ENCODE measurements around the gene PRM2.

The PRM2 gene

DNA sequence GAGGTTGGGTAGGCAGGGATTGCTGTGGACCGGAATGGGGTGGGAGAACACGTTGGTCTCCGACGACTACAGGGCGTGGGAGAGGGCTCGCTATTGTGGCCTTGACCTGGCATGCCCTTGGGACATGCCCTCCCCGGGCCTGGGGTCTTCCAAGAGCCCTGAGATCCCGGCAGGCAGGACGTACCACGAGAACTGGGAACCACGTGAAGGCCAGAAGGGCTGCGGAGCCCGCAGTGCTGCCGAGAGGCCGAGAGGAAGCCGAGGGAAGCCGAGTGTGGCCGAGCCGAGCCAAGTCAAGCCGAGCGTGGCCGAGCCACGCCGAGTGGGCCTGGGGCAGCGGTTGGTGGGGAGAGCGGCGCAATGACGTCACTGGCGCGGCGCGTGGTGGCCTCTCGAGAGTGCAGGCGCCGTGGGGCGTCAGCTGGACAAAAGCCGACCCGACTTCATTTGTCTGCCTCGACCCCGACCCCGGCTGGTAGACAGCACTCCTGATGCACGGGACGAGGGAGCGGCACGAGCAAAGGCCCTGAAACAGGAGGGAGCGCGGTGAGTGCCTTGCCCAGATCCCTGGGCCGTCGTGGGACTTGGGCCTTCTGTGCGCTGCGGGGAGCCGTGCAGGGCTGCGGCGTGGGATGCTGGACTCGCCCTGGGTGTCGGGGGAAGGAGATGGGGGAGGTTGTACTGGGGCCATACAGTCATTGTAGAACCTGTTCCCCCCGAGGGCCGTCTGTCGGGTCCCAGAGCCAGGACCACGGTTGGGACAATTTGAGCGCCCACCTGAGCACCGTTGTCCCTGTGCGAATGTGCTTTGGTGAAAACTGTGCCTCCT is 26.8 kb downstream of the PRM2 start:
- DNase-seq (ENCODE audit: low read depth in 1 of 2, low spot score in 1 of 2): no peak
- Histone ChIP-seq H3K27ac (replicated peaks) (no peak overlapping the region), H3K27me3 (ENCODE audit: insufficient read depth, poor library complexity, severe bottlenecking) (no peaks in the 10 kb centered on the region), H3K4me3 (replicated peaks; ENCODE audit: insufficient read depth, low read length) (no peak overlapping the region)
- TF ChIP-seq, protein P1, sequence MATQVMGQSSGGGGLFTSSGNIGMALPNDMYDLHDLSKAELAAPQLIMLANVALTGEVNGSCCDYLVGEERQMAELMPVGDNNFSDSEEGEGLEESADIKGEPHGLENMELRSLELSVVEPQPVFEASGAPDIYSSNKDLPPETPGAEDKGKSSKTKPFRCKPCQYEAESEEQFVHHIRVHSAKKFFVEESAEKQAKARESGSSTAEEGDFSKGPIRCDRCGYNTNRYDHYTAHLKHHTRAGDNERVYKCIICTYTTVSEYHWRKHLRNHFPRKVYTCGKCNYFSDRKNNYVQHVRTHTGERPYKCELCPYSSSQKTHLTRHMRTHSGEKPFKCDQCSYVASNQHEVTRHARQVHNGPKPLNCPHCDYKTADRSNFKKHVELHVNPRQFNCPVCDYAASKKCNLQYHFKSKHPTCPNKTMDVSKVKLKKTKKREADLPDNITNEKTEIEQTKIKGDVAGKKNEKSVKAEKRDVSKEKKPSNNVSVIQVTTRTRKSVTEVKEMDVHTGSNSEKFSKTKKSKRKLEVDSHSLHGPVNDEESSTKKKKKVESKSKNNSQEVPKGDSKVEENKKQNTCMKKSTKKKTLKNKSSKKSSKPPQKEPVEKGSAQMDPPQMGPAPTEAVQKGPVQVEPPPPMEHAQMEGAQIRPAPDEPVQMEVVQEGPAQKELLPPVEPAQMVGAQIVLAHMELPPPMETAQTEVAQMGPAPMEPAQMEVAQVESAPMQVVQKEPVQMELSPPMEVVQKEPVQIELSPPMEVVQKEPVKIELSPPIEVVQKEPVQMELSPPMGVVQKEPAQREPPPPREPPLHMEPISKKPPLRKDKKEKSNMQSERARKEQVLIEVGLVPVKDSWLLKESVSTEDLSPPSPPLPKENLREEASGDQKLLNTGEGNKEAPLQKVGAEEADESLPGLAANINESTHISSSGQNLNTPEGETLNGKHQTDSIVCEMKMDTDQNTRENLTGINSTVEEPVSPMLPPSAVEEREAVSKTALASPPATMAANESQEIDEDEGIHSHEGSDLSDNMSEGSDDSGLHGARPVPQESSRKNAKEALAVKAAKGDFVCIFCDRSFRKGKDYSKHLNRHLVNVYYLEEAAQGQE (IDR thresholded peaks at IDR 0.05; ENCODE audit: insufficient replicate concordance, low read depth): no peak
- TF ChIP-seq SPI1 (IDR thresholded peaks at IDR 0.05; ENCODE audit: borderline replicate concordance, low read depth) (no peak), POLR2AphosphoS5 (IDR thresholded peaks at IDR 0.05; ENCODE audit: low read depth) (no peak), GABPA (IDR thresholded peaks at IDR 0.05; ENCODE audit: low read depth) (no peak)
- TF ChIP-seq, protein P2, sequence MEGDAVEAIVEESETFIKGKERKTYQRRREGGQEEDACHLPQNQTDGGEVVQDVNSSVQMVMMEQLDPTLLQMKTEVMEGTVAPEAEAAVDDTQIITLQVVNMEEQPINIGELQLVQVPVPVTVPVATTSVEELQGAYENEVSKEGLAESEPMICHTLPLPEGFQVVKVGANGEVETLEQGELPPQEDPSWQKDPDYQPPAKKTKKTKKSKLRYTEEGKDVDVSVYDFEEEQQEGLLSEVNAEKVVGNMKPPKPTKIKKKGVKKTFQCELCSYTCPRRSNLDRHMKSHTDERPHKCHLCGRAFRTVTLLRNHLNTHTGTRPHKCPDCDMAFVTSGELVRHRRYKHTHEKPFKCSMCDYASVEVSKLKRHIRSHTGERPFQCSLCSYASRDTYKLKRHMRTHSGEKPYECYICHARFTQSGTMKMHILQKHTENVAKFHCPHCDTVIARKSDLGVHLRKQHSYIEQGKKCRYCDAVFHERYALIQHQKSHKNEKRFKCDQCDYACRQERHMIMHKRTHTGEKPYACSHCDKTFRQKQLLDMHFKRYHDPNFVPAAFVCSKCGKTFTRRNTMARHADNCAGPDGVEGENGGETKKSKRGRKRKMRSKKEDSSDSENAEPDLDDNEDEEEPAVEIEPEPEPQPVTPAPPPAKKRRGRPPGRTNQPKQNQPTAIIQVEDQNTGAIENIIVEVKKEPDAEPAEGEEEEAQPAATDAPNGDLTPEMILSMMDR (IDR thresholded peaks at IDR 0.05; ENCODE audit: insufficient read depth, low read length): no peak

DNA sequence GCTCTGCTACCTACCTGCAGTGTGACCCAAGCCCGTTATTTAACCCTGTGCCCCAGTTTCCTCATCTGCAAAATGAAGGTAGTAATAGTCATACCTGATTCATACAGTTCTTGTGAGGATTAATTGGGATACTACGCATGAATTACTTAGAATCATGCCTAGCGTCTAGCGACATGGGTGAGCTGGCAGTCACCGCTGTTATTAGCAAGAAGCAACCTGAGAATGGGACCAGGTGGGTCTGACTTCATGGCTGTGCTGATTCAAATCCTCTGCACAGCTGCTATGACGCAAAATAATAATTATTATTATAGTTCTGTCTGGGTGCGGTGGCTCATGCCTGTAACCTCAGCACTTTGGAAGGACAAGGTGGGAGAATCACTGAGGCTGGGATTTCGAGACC is 28.1 kb downstream of the PRM2 start:
- Histone ChIP-seq H3K4me3 (replicated peaks; ENCODE audit: insufficient read depth, low read length) (no peak overlapping the region), H3K27me3 (ENCODE audit: insufficient read depth, poor library complexity, severe bottlenecking) (no peaks in the 10 kb centered on the region), H3K27ac (replicated peaks) (no peak overlapping the region)
- TF ChIP-seq POLR2AphosphoS5 (IDR thresholded peaks at IDR 0.05; ENCODE audit: low read depth): no peak
- TF ChIP-seq SPI1 (IDR thresholded peaks at IDR 0.05; ENCODE audit: borderline replicate concordance, low read depth): no peak
- TF ChIP-seq, protein P1 (IDR thresholded peaks at IDR 0.05; ENCODE audit: insufficient replicate concordance, low read depth): no peak
- no peak for TF ChIP-seq GABPA (IDR thresholded peaks at IDR 0.05; ENCODE audit: low read depth)
- TF ChIP-seq, protein P2 (IDR thresholded peaks at IDR 0.05; ENCODE audit: insufficient read depth, low read length): no peak
- DNase-seq (ENCODE audit: low read depth in 1 of 2, low spot score in 1 of 2): no peak

DNA sequence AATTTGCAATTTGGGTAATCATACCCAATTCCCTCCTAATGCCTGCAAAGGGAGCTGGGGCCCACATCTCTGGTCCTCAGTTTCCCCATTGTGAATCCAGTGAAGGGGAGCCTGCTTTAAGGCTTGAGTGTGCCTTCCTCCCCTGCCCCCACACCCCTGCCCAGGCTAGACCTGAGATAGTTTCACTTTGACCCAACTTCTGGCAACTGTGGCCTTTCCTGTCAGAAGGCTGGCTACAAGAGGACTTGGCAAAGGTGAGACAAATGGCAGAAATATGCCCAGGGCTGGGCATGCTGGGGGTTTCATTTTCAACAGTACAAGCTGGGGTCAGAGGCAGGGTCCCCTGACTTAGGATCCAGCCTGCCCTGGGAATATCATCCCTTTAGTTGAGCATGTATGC is 30.3 kb downstream of the PRM2 start:
- TF ChIP-seq GABPA (IDR thresholded peaks at IDR 0.05; ENCODE audit: low read depth): no peak
- no peak for TF ChIP-seq SPI1 (IDR thresholded peaks at IDR 0.05; ENCODE audit: borderline replicate concordance, low read depth)
- TF ChIP-seq, protein P2 (IDR thresholded peaks at IDR 0.05; ENCODE audit: insufficient read depth, low read length): no peak
- TF ChIP-seq POLR2AphosphoS5 (IDR thresholded peaks at IDR 0.05; ENCODE audit: low read depth): no peak
- TF ChIP-seq, protein P1 (IDR thresholded peaks at IDR 0.05; ENCODE audit: insufficient replicate concordance, low read depth): no peak
- Histone ChIP-seq H3K27ac (replicated peaks) (no peak overlapping the region), H3K4me3 (replicated peaks; ENCODE audit: insufficient read depth, low read length) (no peak overlapping the region), H3K27me3 (ENCODE audit: insufficient read depth, poor library complexity, severe bottlenecking) (no peaks in the 10 kb centered on the region)
- DNase-seq (ENCODE audit: low read depth in 1 of 2, low spot score in 1 of 2): no peak

Data from HL-60 (cell line).